ENCODE results near the gene SIPA1. TPM values are rescaled to one million over a fixed set of nuclear protein-coding genes. Genes with fewer than 3 reads are reported as not detected.

SIPA1 gene
- total RNA-seq, 1 experiment from 2014 or later, result 105 TPM

DNA sequence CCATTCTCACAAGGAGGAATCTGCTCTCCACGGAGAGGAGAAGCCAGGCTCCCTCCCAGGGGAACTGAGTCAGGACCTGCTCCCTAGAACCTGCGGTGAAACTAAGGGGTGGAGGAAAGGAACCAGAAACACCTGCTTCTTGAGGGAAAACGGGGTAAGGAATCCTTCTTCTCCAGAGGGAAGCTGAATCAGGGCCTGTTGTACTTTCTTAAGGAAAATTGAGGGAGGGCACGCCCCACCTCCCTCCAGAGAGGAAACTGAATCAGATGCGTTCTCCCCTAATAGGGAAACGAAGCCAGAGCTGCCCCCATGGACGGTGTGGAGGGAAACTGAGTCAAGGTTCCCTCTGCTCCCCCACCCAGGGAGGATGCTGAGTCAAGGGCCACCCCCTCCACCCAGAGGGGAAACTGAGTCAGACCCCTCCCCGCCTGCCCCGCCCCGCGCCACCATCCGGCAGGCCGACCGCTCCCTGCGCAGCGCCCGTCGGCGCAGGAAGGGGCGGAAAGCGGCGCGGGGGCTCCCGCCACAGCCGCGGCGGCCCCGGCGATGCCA lies 24.4 kb downstream of the SIPA1 start:
- BruUV-seq (replicated peaks), result TSS peak; percentile 62
- Histone ChIP-seq H3K27me3 (ENCODE audit: insufficient read depth, low read length) (no peaks in the 10 kb centered on the region), H3K9me3 (ENCODE audit: control insufficient read depth in 1 of 2, insufficient read depth in 1 of 2, low read depth in 1 of 2, low read length in 2 of 2) (no peaks in the 10 kb centered on the region), H3K36me3 (ENCODE audit: control insufficient read depth in 1 of 2, insufficient read depth in 2 of 2, low read length in 2 of 2) (peaks cover 28 to 39% of the 10 kb centered on the region in 2 experiments), H3K4me3 (replicated peaks in 1 of 2; ENCODE audit: low read depth in 1 of 2, low read length in 2 of 2) (peak overlapping the region; percentile 86 to 100), H3K4me2 (ENCODE audit: low read length) (peak overlapping the region; percentile 88), H4K20me1 (ENCODE audit: insufficient read depth) (no peaks in the 10 kb centered on the region), H3K79me2 (ENCODE audit: insufficient read depth, low read length) (peaks cover 46% of the 10 kb centered on the region), H3K9ac (ENCODE audit: low read length) (peak overlapping the region; percentile 95), H3K27ac (ENCODE audit: low read depth, low read length) (peak overlapping the region; percentile 95), H3K9me2 (ENCODE audit: insufficient read depth) (no peaks in the 10 kb centered on the region), H3K4me1 (ENCODE audit: control insufficient read depth in 1 of 2, insufficient read depth in 2 of 2, low read length in 2 of 2) (peaks cover 17 to 24% of the 10 kb centered on the region in 2 experiments), H2AFZ (ENCODE audit: low read depth, low read length, poor library complexity, severe bottlenecking) (no peak overlapping the region)
- ChIA-PET POLR2A (interaction anchor here (0.9 to 3.1 kb wide), 4 partner anchors 9 to 47 kb away, joined by 3 to 24 read pairs (median 4); partner anchors contain the start of gene PCNX3), RAD21 (ENCODE audit: low non-redundant PET in 1 of 2, low total read pairs in 2 of 2, uncharacterized antibody in 2 of 2, unreplicated experiment in 2 of 2) (no interaction called here), CTCF (interaction anchor here (0.5 to 1.4 kb wide), 6 partner anchors 44 to 198 kb away, joined by 3 to 4 read pairs (median 4); partner anchors contain the start of genes KAT5 and MUS81)
- intact Hi-C loops (cut with micrococcal nuclease), result no loop called here
- no peak for DNase-seq (ENCODE audit: low read depth, low spot score)
- peak; percentile 54 for ATAC-seq
- TF ChIP-seq, protein P1, sequence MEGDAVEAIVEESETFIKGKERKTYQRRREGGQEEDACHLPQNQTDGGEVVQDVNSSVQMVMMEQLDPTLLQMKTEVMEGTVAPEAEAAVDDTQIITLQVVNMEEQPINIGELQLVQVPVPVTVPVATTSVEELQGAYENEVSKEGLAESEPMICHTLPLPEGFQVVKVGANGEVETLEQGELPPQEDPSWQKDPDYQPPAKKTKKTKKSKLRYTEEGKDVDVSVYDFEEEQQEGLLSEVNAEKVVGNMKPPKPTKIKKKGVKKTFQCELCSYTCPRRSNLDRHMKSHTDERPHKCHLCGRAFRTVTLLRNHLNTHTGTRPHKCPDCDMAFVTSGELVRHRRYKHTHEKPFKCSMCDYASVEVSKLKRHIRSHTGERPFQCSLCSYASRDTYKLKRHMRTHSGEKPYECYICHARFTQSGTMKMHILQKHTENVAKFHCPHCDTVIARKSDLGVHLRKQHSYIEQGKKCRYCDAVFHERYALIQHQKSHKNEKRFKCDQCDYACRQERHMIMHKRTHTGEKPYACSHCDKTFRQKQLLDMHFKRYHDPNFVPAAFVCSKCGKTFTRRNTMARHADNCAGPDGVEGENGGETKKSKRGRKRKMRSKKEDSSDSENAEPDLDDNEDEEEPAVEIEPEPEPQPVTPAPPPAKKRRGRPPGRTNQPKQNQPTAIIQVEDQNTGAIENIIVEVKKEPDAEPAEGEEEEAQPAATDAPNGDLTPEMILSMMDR (IDR thresholded peaks at IDR 0.05 in 2 of 3, conservative IDR thresholded peaks at IDR 0.05 in 1 of 3; ENCODE audit: borderline replicate concordance in 1 of 3, insufficient read depth in 1 of 3, low read depth in 2 of 3, low read length in 2 of 3), result no peak
- TF ChIP-seq, protein P2, sequence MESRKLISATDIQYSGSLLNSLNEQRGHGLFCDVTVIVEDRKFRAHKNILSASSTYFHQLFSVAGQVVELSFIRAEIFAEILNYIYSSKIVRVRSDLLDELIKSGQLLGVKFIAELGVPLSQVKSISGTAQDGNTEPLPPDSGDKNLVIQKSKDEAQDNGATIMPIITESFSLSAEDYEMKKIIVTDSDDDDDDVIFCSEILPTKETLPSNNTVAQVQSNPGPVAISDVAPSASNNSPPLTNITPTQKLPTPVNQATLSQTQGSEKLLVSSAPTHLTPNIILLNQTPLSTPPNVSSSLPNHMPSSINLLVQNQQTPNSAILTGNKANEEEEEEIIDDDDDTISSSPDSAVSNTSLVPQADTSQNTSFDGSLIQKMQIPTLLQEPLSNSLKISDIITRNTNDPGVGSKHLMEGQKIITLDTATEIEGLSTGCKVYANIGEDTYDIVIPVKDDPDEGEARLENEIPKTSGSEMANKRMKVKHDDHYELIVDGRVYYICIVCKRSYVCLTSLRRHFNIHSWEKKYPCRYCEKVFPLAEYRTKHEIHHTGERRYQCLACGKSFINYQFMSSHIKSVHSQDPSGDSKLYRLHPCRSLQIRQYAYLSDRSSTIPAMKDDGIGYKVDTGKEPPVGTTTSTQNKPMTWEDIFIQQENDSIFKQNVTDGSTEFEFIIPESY (IDR thresholded peaks at IDR 0.05; ENCODE audit: extremely low read depth, insufficient replicate concordance, low read length), result no peak
- TF ChIP-seq RAD21 (IDR thresholded peaks at IDR 0.05; ENCODE audit: low read depth) (no peak), ZNF274 (IDR thresholded peaks at IDR 0.05; ENCODE audit: low read depth, low read length) (no peak), SP1 (IDR thresholded peaks at IDR 0.05; ENCODE audit: low read depth) (no peak), SRF (IDR thresholded peaks at IDR 0.05; ENCODE audit: low read depth) (no peak), YY1 (IDR thresholded peaks at IDR 0.05; ENCODE audit: extremely low read depth, insufficient replicate concordance, low read depth, low read length) (no peak), TCF7L2 (IDR thresholded peaks at IDR 0.05; ENCODE audit: borderline replicate concordance, extremely low read depth, insufficient read depth, insufficient read length) (no peak), SIN3A (IDR thresholded peaks at IDR 0.05; ENCODE audit: low read depth) (no peak), FOSL1 (IDR thresholded peaks at IDR 0.05; ENCODE audit: low read depth) (no peak), CBX3 (IDR thresholded peaks at IDR 0.05; ENCODE audit: low read depth) (no peak), POLR2A (IDR thresholded peaks at IDR 0.05; ENCODE audit: borderline replicate concordance, extremely low read depth, insufficient read depth, insufficient read length) (no peak), JUND (IDR thresholded peaks at IDR 0.05) (no peak)
- TF ChIP-seq, protein P3, sequence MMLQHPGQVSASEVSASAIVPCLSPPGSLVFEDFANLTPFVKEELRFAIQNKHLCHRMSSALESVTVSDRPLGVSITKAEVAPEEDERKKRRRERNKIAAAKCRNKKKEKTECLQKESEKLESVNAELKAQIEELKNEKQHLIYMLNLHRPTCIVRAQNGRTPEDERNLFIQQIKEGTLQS (IDR thresholded peaks at IDR 0.05), result no peak

Measured in HCT116 (cell line).